ENCODE data around the gene ZNF761.
"Not testable (repeated sequence)": the region's sequence is repeated elsewhere in the genome, so short reads cannot be mapped to it uniquely, and the experiment has no call there.

ZNF761 gene

GRCh38 chr19:53394974-53395839 lies 36.6 kb upstream of the ZNF761 start, which contains the start of gene ZNF765:
ZNF765 (plus strand) TSS chr19:53395149; CDS start chr19:53398016, 2,867 bp downstream.
- Histone ChIP-seq H3K9me3 (ENCODE audit: control extremely low read depth in 1 of 5, control insufficient read depth in 4 of 5, insufficient read depth in 2 of 5, low read depth in 1 of 5, low read length in 4 of 5) (peaks cover 0 to 17% (median 4%) of the 10 kb centered on the region in 5 experiments), H3K4me1 (ENCODE audit: control extremely low read depth in 1 of 4, control insufficient read depth in 4 of 4, insufficient read depth in 4 of 4, low read length in 3 of 4) (peaks cover 0 to 19% (median 14%) of the 10 kb centered on the region in 4 experiments), H3K27ac (ENCODE audit: insufficient read depth in 1 of 2, low read depth in 1 of 2, low read length in 2 of 2, poor library complexity in 1 of 2, severe bottlenecking in 2 of 2) (peak within 1 kb of the TSS; percentile 66 to 87), H3K36me3 (ENCODE audit: control insufficient read depth in 4 of 4, insufficient read depth in 4 of 4, low read length in 3 of 4) (peaks cover 2 to 23% (median 13%) of the 10 kb centered on the region in 4 experiments), H3K27me3 (replicated peaks in 2 of 5; ENCODE audit: control insufficient read depth in 4 of 5, insufficient read depth in 5 of 5, low read length in 4 of 5) (no peaks in the 10 kb centered on the region), H3K4me3 (ENCODE audit: control insufficient read depth in 1 of 7, extremely low read depth in 1 of 7, insufficient read depth in 4 of 7, low read depth in 2 of 7, low read length in 6 of 7) (peak within 1 kb of the TSS; percentile 82 to 93 (median 88))
- WGBS (ENCODE audit: insufficient coverage) = 0% methylated on average over 49 of the region's 58 CpGs
- POLR2A ChIA-PET = no interaction called here
- DNase-seq = peak; percentile 86 to 95 (median 94)
- CTCF ChIA-PET = interaction anchor here (1.0 kb wide), 1 partner anchor 22 kb away, joined by 3 read pairs; no protein-coding TSS in a partner anchor

GRCh38 chr19:53395840-53396524 lies 35.8 kb upstream of the ZNF761 start:
- DNase-seq; POLR2A ChIA-PET; H3K27me3 ChIP-seq (replicated peaks in 2 of 5; ENCODE audit: control insufficient read depth in 4 of 5, insufficient read depth in 5 of 5, low read length in 4 of 5): not testable (repeated sequence)
- CTCF ChIA-PET = interaction anchor here (1.0 kb wide), 1 partner anchor 23 kb away, joined by 3 read pairs; no protein-coding TSS in a partner anchor
- Histone ChIP-seq H3K27ac (ENCODE audit: insufficient read depth in 1 of 2, low read depth in 1 of 2, low read length in 2 of 2, poor library complexity in 1 of 2, severe bottlenecking in 2 of 2) (peak overlapping the region; percentile 66 to 87), H3K9me3 (ENCODE audit: control extremely low read depth in 1 of 5, control insufficient read depth in 4 of 5, insufficient read depth in 2 of 5, low read depth in 1 of 5, low read length in 4 of 5) (peaks cover 0 to 15% (median 4%) of the 10 kb centered on the region in 5 experiments), H3K36me3 (ENCODE audit: control insufficient read depth in 4 of 4, insufficient read depth in 4 of 4, low read length in 3 of 4) (peaks cover 4 to 28% (median 19%) of the 10 kb centered on the region in 4 experiments), H3K4me1 (ENCODE audit: control extremely low read depth in 1 of 4, control insufficient read depth in 4 of 4, insufficient read depth in 4 of 4, low read length in 3 of 4) (peaks cover 0 to 19% (median 14%) of the 10 kb centered on the region in 4 experiments), H3K4me3 (ENCODE audit: control insufficient read depth in 1 of 7, extremely low read depth in 1 of 7, insufficient read depth in 4 of 7, low read depth in 2 of 7, low read length in 6 of 7) (peak overlapping the region; percentile 82 to 93 (median 88))
- WGBS (ENCODE audit: insufficient coverage) = 17% methylated on average over 6 of the region's 9 CpGs

DNA sequence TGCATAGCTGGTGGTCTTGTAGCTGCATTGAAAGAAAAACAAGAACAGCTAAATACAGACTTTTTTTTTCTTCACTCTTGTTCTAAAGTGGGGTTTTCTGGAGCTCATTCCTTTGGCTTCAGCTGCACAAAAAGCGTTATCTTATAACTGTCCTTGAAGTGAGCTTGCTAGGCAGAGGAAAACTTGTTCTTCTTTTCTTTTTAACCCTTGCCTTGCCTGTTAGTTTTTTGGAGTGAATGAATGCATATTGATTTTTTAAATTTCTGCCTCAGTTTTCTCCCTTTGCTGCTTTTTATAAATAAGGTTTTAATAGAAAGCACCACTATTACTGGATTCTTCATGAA lies 35.3 kb upstream of the ZNF761 start:
- WGBS (ENCODE audit: insufficient coverage) = 0% methylated on average over 1 of the region's 1 CpG
- Histone ChIP-seq H3K4me1 (ENCODE audit: control extremely low read depth in 1 of 4, control insufficient read depth in 4 of 4, insufficient read depth in 4 of 4, low read length in 3 of 4) (peaks cover 0 to 19% (median 14%) of the 10 kb centered on the region in 4 experiments), H3K9me3 (ENCODE audit: control extremely low read depth in 1 of 5, control insufficient read depth in 4 of 5, insufficient read depth in 2 of 5, low read depth in 1 of 5, low read length in 4 of 5) (peaks cover 0 to 17% (median 7%) of the 10 kb centered on the region in 5 experiments), H3K36me3 (ENCODE audit: control insufficient read depth in 4 of 4, insufficient read depth in 4 of 4, low read length in 3 of 4) (peaks cover 4 to 30% (median 21%) of the 10 kb centered on the region in 4 experiments), H3K4me3 (ENCODE audit: control insufficient read depth in 1 of 7, extremely low read depth in 1 of 7, insufficient read depth in 4 of 7, low read depth in 2 of 7, low read length in 6 of 7) (peak overlapping the region in 5 of 7 experiments; percentile 30 to 93 (median 88)), H3K27ac (ENCODE audit: insufficient read depth in 1 of 2, low read depth in 1 of 2, low read length in 2 of 2, poor library complexity in 1 of 2, severe bottlenecking in 2 of 2) (no peak overlapping the region), H3K27me3 (replicated peaks in 2 of 5; ENCODE audit: control insufficient read depth in 4 of 5, insufficient read depth in 5 of 5, low read length in 4 of 5) (no peaks in the 10 kb centered on the region)
- POLR2A ChIA-PET = no interaction called here
- CTCF ChIA-PET = no interaction called here
- no peak for DNase-seq

DNA sequence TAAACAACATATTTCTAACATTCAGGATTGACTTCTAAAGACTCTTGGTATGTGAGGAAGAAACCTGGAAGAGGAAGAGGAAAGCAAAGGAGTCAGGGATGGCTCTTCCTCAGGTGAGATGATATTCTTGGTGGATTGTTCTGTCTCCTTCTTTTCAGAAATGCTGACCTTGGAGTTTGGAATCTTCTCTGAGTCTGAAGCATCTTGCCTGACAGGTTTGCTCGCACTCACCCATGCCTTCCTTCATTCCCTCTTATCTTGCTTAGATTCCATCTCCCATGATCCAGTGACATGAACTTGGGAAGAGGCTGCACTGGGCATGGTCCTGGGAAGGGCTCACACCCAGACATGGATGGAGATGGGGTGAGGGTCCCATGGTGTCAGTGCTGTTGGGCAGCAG lies 33.9 kb upstream of the ZNF761 start:
- POLR2A ChIA-PET = not testable (repeated sequence)
- no CpG with 5 or more reads among the region's 1 CpG for WGBS (ENCODE audit: insufficient coverage)
- peaks cover 8 to 40% (median 30%) of the 10 kb centered on the region in 4 experiments for H3K36me3 ChIP-seq (ENCODE audit: control insufficient read depth in 4 of 4, insufficient read depth in 4 of 4, low read length in 3 of 4)

DNA sequence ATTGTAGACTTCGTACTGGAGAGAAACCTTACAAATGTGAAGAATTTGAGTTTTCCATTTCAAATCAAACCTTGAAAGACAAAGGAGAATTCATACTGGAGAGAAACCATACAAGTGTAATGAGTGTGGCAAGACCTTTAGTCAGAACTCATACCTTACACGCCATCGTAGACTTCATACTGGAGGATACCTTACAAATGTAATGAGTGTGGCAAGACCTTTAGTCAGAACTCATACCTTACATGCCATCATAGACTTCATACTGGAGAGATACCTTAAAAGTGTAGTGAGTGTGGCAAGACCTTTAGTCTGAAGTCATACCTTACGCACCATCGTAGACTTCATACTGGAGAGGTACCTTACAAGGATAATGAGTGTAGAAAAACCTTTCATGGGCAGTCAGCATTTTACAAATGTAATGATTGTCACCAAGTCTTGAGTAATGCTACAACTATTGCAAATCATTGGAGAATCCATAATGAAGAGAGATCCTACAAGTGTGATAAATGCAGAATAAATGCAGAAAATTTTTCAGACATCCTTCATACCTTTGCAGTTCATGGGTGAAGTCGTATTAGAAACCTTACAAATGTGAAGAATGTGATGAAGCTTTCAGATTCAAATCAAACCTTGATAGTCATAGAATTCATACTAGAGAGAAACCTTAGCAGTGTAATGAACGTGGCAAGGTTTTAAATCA lies 22.1 kb upstream of the ZNF761 start:
- no peak overlapping the region for H3K27ac ChIP-seq (ENCODE audit: insufficient read depth in 1 of 2, low read depth in 1 of 2, low read length in 2 of 2, poor library complexity in 1 of 2, severe bottlenecking in 2 of 2)
- no peak overlapping the region for H3K4me3 ChIP-seq (ENCODE audit: control insufficient read depth in 1 of 7, extremely low read depth in 1 of 7, insufficient read depth in 4 of 7, low read depth in 2 of 7, low read length in 6 of 7)
- peaks cover 13 to 42% (median 30%) of the 10 kb centered on the region in 4 experiments for H3K36me3 ChIP-seq (ENCODE audit: control insufficient read depth in 4 of 4, insufficient read depth in 4 of 4, low read length in 3 of 4)
- ChIA-PET CTCF (no interaction called here), POLR2A (no interaction called here)
- 100% methylated on average over 3 of the region's 7 CpGs for WGBS (ENCODE audit: insufficient coverage)
- H3K9me3 ChIP-seq (ENCODE audit: control extremely low read depth in 1 of 5, control insufficient read depth in 4 of 5, insufficient read depth in 2 of 5, low read depth in 1 of 5, low read length in 4 of 5) = peaks cover 13 to 75% (median 51%) of the 10 kb centered on the region in 5 experiments
- no peaks in the 10 kb centered on the region for H3K27me3 ChIP-seq (replicated peaks in 2 of 5; ENCODE audit: control insufficient read depth in 4 of 5, insufficient read depth in 5 of 5, low read length in 4 of 5)
- H3K4me1 ChIP-seq (ENCODE audit: control extremely low read depth in 1 of 4, control insufficient read depth in 4 of 4, insufficient read depth in 4 of 4, low read length in 3 of 4) = no peaks in the 10 kb centered on the region
- DNase-seq = no peak

More for the DNA sequence above, 33.9 kb upstream of the ZNF761 start:
- H3K4me3 ChIP-seq (ENCODE audit: control insufficient read depth in 1 of 7, extremely low read depth in 1 of 7, insufficient read depth in 4 of 7, low read depth in 2 of 7, low read length in 6 of 7); H3K27ac ChIP-seq (ENCODE audit: insufficient read depth in 1 of 2, low read depth in 1 of 2, low read length in 2 of 2, poor library complexity in 1 of 2, severe bottlenecking in 2 of 2); H3K27me3 ChIP-seq (replicated peaks in 2 of 5; ENCODE audit: control insufficient read depth in 4 of 5, insufficient read depth in 5 of 5, low read length in 4 of 5); CTCF ChIA-PET; DNase-seq: not testable (repeated sequence)
- H3K9me3 ChIP-seq (ENCODE audit: control extremely low read depth in 1 of 5, control insufficient read depth in 4 of 5, insufficient read depth in 2 of 5, low read depth in 1 of 5, low read length in 4 of 5) = peaks cover 0 to 28% (median 17%) of the 10 kb centered on the region in 5 experiments
- peaks cover 0 to 19% (median 14%) of the 10 kb centered on the region in 4 experiments for H3K4me1 ChIP-seq (ENCODE audit: control extremely low read depth in 1 of 4, control insufficient read depth in 4 of 4, insufficient read depth in 4 of 4, low read length in 3 of 4)

DNA sequence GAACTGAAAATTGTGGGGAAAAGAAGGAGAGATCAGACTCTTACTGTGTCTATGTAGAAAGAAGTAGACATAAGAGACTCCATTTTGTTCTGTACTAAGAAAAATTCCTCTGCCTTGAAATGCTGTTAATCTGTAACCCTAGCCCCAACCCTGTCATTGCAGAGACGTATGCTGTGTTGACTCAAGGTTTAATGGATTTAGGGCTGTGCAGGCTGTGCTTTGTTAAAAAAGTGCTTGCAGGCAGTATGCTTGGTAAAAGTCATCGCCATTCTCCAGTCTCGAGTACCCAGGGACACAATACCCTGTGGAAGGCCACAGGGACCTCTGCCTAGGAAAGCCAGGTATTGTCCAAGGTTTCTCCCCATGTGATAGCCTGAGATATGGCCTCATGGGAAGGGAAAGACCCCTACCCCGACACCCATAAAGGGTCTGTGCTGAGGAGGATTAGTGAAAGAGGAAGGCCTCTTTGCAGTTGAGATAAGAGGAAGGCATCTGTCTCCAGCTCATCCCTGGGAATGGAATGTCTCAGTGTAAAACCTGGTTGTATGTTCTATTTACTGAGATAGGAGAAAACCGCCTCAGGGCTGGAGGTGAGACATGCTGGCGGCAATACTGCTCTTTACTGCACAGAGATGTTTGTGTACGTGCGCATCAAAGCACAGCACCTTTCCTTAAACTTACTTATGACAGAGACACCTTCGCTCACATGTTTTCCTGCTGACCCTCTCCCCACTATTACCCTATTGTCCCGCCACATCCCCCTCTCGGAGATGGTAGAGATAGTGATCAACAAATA lies 11.1 kb upstream of the ZNF761 start:
- CTCF ChIA-PET; H3K4me1 ChIP-seq (ENCODE audit: control extremely low read depth in 1 of 4, control insufficient read depth in 4 of 4, insufficient read depth in 4 of 4, low read length in 3 of 4); H3K4me3 ChIP-seq (ENCODE audit: control insufficient read depth in 1 of 7, extremely low read depth in 1 of 7, insufficient read depth in 4 of 7, low read depth in 2 of 7, low read length in 6 of 7); H3K27ac ChIP-seq (ENCODE audit: insufficient read depth in 1 of 2, low read depth in 1 of 2, low read length in 2 of 2, poor library complexity in 1 of 2, severe bottlenecking in 2 of 2); POLR2A ChIA-PET; H3K27me3 ChIP-seq (replicated peaks in 2 of 5; ENCODE audit: control insufficient read depth in 4 of 5, insufficient read depth in 5 of 5, low read length in 4 of 5); DNase-seq; H3K36me3 ChIP-seq (ENCODE audit: control insufficient read depth in 4 of 4, insufficient read depth in 4 of 4, low read length in 3 of 4): not testable (repeated sequence)
- peaks cover 0 to 12% (median 0%) of the 10 kb centered on the region in 5 experiments for H3K9me3 ChIP-seq (ENCODE audit: control extremely low read depth in 1 of 5, control insufficient read depth in 4 of 5, insufficient read depth in 2 of 5, low read depth in 1 of 5, low read length in 4 of 5)
- 79% methylated on average over 9 of the region's 11 CpGs for WGBS (ENCODE audit: insufficient coverage)
